ENCODE measurements around the gene CHRND.
A peak's percentile ranks its signal among the peaks of the same experiment; 100 is the strongest.

CHRND gene

GRCh38 chr2:232493701-232494474 lies 32.1 kb upstream of the CHRND start:
- DNase-seq (no peak), ATAC-seq (no peak)
- Mint-ChIP-seq H3K9me3 (no peaks in the 10 kb centered on the region), H3K27ac (no peak overlapping the region), H3K4me1 (no peaks in the 10 kb centered on the region), H3K4me3 (no peak overlapping the region), H3K36me3 (ENCODE audit: low read depth) (no peaks in the 10 kb centered on the region), H3K27me3 (peaks cover 15% of the 10 kb centered on the region)

- no peak for DNase-seq
- Mint-ChIP-seq H3K4me1 (no peaks in the 10 kb centered on the region), H3K4me3 (no peak overlapping the region), H3K9me3 (no peaks in the 10 kb centered on the region), H3K36me3 (ENCODE audit: low read depth) (no peaks in the 10 kb centered on the region), H3K27ac (no peak overlapping the region), H3K27me3 (peaks cover 10% of the 10 kb centered on the region)
- ATAC-seq = no peak
These were observed 31.4 kb upstream of the CHRND start for GRCh38 chr2:232494542-232494941.

GRCh38 chr2:232495292-232495691 lies 30.7 kb upstream of the CHRND start:
- no peaks in the 10 kb centered on the region for H3K9me3 Mint-ChIP-seq
- H3K27ac Mint-ChIP-seq = no peak overlapping the region
- peaks cover 7% of the 10 kb centered on the region for H3K27me3 Mint-ChIP-seq
- ATAC-seq (no peak), DNase-seq (no peak)
- no peak overlapping the region for H3K4me3 Mint-ChIP-seq
- no peaks in the 10 kb centered on the region for H3K36me3 Mint-ChIP-seq (ENCODE audit: low read depth)
- H3K4me1 Mint-ChIP-seq = no peaks in the 10 kb centered on the region

- DNase-seq (no peak), ATAC-seq (no peak)
- Mint-ChIP-seq H3K9me3 (no peaks in the 10 kb centered on the region), H3K36me3 (ENCODE audit: low read depth) (no peaks in the 10 kb centered on the region), H3K4me1 (no peaks in the 10 kb centered on the region), H3K4me3 (no peak overlapping the region), H3K27ac (no peak overlapping the region), H3K27me3 (peaks cover 7% of the 10 kb centered on the region)
These were observed 29.3 kb upstream of the CHRND start for GRCh38 chr2:232496501-232497270.

GRCh38 chr2:232497348-232497747 lies 28.6 kb upstream of the CHRND start:
- H3K4me1 Mint-ChIP-seq = peaks cover 1% of the 10 kb centered on the region
- ATAC-seq (no peak), DNase-seq (no peak)
- peaks cover 8% of the 10 kb centered on the region for H3K27me3 Mint-ChIP-seq
- no peak overlapping the region for H3K4me3 Mint-ChIP-seq
- no peak overlapping the region for H3K27ac Mint-ChIP-seq
- H3K9me3 Mint-ChIP-seq = no peaks in the 10 kb centered on the region
- no peaks in the 10 kb centered on the region for H3K36me3 Mint-ChIP-seq (ENCODE audit: low read depth)

GRCh38 chr2:232498452-232498851 lies 27.5 kb upstream of the CHRND start:
- H3K9me3 Mint-ChIP-seq = no peaks in the 10 kb centered on the region
- peaks cover 10% of the 10 kb centered on the region for H3K27me3 Mint-ChIP-seq
- H3K36me3 Mint-ChIP-seq (ENCODE audit: low read depth) = no peaks in the 10 kb centered on the region
- no peak overlapping the region for H3K4me3 Mint-ChIP-seq
- DNase-seq = no peak
- H3K27ac Mint-ChIP-seq = no peak overlapping the region
- no peak for ATAC-seq
- peaks cover 4% of the 10 kb centered on the region for H3K4me1 Mint-ChIP-seq

GRCh38 chr2:232501331-232501771 lies 24.6 kb upstream of the CHRND start:
- Mint-ChIP-seq H3K27me3 (peaks cover 35% of the 10 kb centered on the region), H3K27ac (no peak overlapping the region), H3K36me3 (ENCODE audit: low read depth) (no peaks in the 10 kb centered on the region), H3K9me3 (no peaks in the 10 kb centered on the region), H3K4me1 (peaks cover 14% of the 10 kb centered on the region), H3K4me3 (no peak overlapping the region)
- no peak for DNase-seq
- ATAC-seq = no peak

- peaks cover 14% of the 10 kb centered on the region for H3K4me1 Mint-ChIP-seq
- ATAC-seq = no peak
These were observed 24.1 kb upstream of the CHRND start for GRCh38 chr2:232501794-232502390.

GRCh38 chr2:232502511-232502910 lies 23.4 kb upstream of the CHRND start:
- no peaks in the 10 kb centered on the region for H3K36me3 Mint-ChIP-seq (ENCODE audit: low read depth)
- ATAC-seq = no peak
- H3K27me3 Mint-ChIP-seq = peaks cover 37% of the 10 kb centered on the region
- peaks cover 14% of the 10 kb centered on the region for H3K4me1 Mint-ChIP-seq
- peak overlapping the region; percentile 65 for H3K4me3 Mint-ChIP-seq
- DNase-seq = no peak
- H3K9me3 Mint-ChIP-seq = no peaks in the 10 kb centered on the region
- no peak overlapping the region for H3K27ac Mint-ChIP-seq

More at GRCh38 chr2:232501794-232502390, 24.1 kb upstream of the CHRND start:
- H3K4me3 Mint-ChIP-seq = no peak overlapping the region
- DNase-seq = no peak
- no peaks in the 10 kb centered on the region for H3K9me3 Mint-ChIP-seq
- peaks cover 35% of the 10 kb centered on the region for H3K27me3 Mint-ChIP-seq
- no peak overlapping the region for H3K27ac Mint-ChIP-seq
- no peaks in the 10 kb centered on the region for H3K36me3 Mint-ChIP-seq (ENCODE audit: low read depth)

GRCh38 chr2:232502911-232503808 lies 22.8 kb upstream of the CHRND start:
- H3K27me3 Mint-ChIP-seq = peaks cover 37% of the 10 kb centered on the region
- ATAC-seq (peak; percentile 20), DNase-seq (peak; percentile 48)
- peaks cover 14% of the 10 kb centered on the region for H3K4me1 Mint-ChIP-seq
- peak overlapping the region; percentile 65 for H3K4me3 Mint-ChIP-seq
- H3K36me3 Mint-ChIP-seq (ENCODE audit: low read depth) = no peaks in the 10 kb centered on the region
- no peaks in the 10 kb centered on the region for H3K9me3 Mint-ChIP-seq
- H3K27ac Mint-ChIP-seq = no peak overlapping the region

GRCh38 chr2:232503809-232504323 lies 22.1 kb upstream of the CHRND start:
- Mint-ChIP-seq H3K27ac (no peak overlapping the region), H3K4me3 (peak overlapping the region; percentile 2), H3K4me1 (peaks cover 14% of the 10 kb centered on the region), H3K9me3 (no peaks in the 10 kb centered on the region), H3K36me3 (ENCODE audit: low read depth) (no peaks in the 10 kb centered on the region), H3K27me3 (peaks cover 33% of the 10 kb centered on the region)
- DNase-seq (no peak), ATAC-seq (no peak)

GRCh38 chr2:232504438-232504837 lies 21.5 kb upstream of the CHRND start:
- Mint-ChIP-seq H3K4me1 (peaks cover 14% of the 10 kb centered on the region), H3K27ac (no peak overlapping the region), H3K27me3 (peaks cover 33% of the 10 kb centered on the region), H3K4me3 (peak overlapping the region; percentile 34), H3K9me3 (no peaks in the 10 kb centered on the region), H3K36me3 (ENCODE audit: low read depth) (no peaks in the 10 kb centered on the region)
- ATAC-seq (peak; percentile 33), DNase-seq (no peak)

GRCh38 chr2:232505856-232506255 lies 20.1 kb upstream of the CHRND start:
- H3K4me3 Mint-ChIP-seq = no peak overlapping the region
- no peak overlapping the region for H3K27ac Mint-ChIP-seq
- no peak for ATAC-seq
- H3K9me3 Mint-ChIP-seq = no peaks in the 10 kb centered on the region
- peaks cover 36% of the 10 kb centered on the region for H3K27me3 Mint-ChIP-seq
- no peak for DNase-seq
- H3K36me3 Mint-ChIP-seq (ENCODE audit: low read depth) = no peaks in the 10 kb centered on the region
- H3K4me1 Mint-ChIP-seq = peaks cover 14% of the 10 kb centered on the region

GRCh38 chr2:232506709-232507108 lies 19.3 kb upstream of the CHRND start:
- H3K4me1 Mint-ChIP-seq = peaks cover 14% of the 10 kb centered on the region
- no peaks in the 10 kb centered on the region for H3K36me3 Mint-ChIP-seq (ENCODE audit: low read depth)
- H3K27ac Mint-ChIP-seq = no peak overlapping the region
- ATAC-seq = no peak
- DNase-seq = no peak
- H3K27me3 Mint-ChIP-seq = peaks cover 36% of the 10 kb centered on the region
- H3K4me3 Mint-ChIP-seq = no peak overlapping the region
- H3K9me3 Mint-ChIP-seq = no peaks in the 10 kb centered on the region
